Osteoblast (primary cell): Measurements from ENCODE around the gene TBC1D5. TPM values are rescaled to one million over a fixed set of nuclear protein-coding genes. Genes with fewer than 3 reads are reported as not detected.
A peak's percentile ranks its signal among the peaks of the same experiment; 100 is the strongest.

Source experiments
- DNase-seq: peaks from one replicate; pipeline ENCODE4 v3.0.0; 2011; ENCODE audit warnings: low spot score, mixed read lengths; ENCODE audit not compliant: insufficient read length; ENCODE audit errors: missing footprints
- H2AFZ ChIP-seq: 2 replicates; pipeline ENCODE4 v1.6.0; 2011; ENCODE audit warnings: mild to moderate bottlenecking, low read length
- H3K27ac ChIP-seq: 2 replicates; pipeline ENCODE4 v1.5.1; 2011; ENCODE audit warnings: mild to moderate bottlenecking, low read depth, low read length, moderate library complexity
- H3K27me3 ChIP-seq: 2 replicates; pipeline ENCODE4 v1.6.0; 2012; ENCODE audit warnings: mild to moderate bottlenecking, control low read depth, inconsistent platforms, low read length, moderate library complexity; ENCODE audit not compliant: insufficient read depth
- H3K36me3 ChIP-seq: 2 replicates; pipeline ENCODE4 v1.5.1; 2011; ENCODE audit warnings: mild to moderate bottlenecking, low read length, control low read depth, moderate library complexity; ENCODE audit not compliant: insufficient read depth
- H3K4me1 ChIP-seq: 2 replicates; pipeline ENCODE4 v1.5.1; 2011; ENCODE audit warnings: mild to moderate bottlenecking, low read length, control low read depth, moderate library complexity; ENCODE audit not compliant: insufficient read depth
- H3K4me2 ChIP-seq: 2 replicates; pipeline ENCODE4 v1.6.0; 2011; ENCODE audit warnings: mild to moderate bottlenecking, low read length; ENCODE audit not compliant: insufficient read depth
- H3K4me3 ChIP-seq: fragments of 200-600 bp; sonication (generic); 3 replicates; pipeline ENCODE4 v1.5.1; 2012; ENCODE audit warnings: mild to moderate bottlenecking, low read length, inconsistent platforms; ENCODE audit not compliant: insufficient read depth
- H3K79me2 ChIP-seq: 2 replicates; pipeline ENCODE4 v1.6.0; 2012; ENCODE audit warnings: mild to moderate bottlenecking, low read length, control low read depth, inconsistent platforms; ENCODE audit not compliant: insufficient read depth
- H3K9me3 ChIP-seq: 2 replicates; pipeline ENCODE4 v1.5.1; 2011; ENCODE audit warnings: low read depth, low read length, control low read depth
- H4K20me1 ChIP-seq: 2 replicates; pipeline ENCODE4 v1.6.0; 2012; ENCODE audit warnings: mild to moderate bottlenecking, low read length, control low read depth; ENCODE audit not compliant: insufficient read depth
- CTCF ChIP-seq: IDR thresholded peaks from 2 replicates; pipeline ENCODE4 v1.5.1; 2011; ENCODE audit warnings: mild to moderate bottlenecking, low read depth, low read length, moderate library complexity; ENCODE audit errors: extremely low read depth
- total RNA-seq: library from RNA; depleted of rRNA; stranded (reverse); fragments of >200 nt; gene quantifications from 2 replicates; pipeline ENCODE4 v1.2.3, GENCODE V29; 2012

The TBC1D5 gene
- total RNA-seq, 1 donor, result 117 TPM

DNA sequence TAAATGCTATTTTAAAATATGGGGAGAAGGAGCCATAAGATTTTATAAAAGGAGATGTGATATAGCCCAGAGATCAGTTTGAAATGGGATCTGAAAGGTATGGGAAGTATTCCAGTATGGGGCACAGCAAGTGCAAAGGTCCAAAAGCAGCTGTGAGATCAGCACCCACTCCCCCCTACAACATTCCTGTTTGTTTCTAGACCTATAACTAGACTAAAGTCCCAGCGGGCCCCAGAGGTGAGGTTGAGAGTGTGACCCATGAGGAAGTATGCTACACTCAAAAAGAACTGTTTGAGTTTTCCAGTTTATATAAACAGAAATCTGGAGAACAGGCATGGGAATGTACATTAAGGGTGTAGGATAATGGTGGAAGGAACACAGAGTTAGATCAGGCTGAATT lies 152.5 kb downstream of the TBC1D5 start:
- no peak for TF ChIP-seq CTCF
- no peaks in the 10 kb centered on the region for H3K36me3 ChIP-seq
- H2AFZ ChIP-seq, result no peak overlapping the region
- H3K4me2 ChIP-seq, result no peak overlapping the region
- no peak for DNase-seq
- no peaks in the 10 kb centered on the region for H3K27me3 ChIP-seq
- no peak overlapping the region for H3K4me3 ChIP-seq
- H3K9me3 ChIP-seq, result peaks cover 2% of the 10 kb centered on the region
- no peaks in the 10 kb centered on the region for H4K20me1 ChIP-seq
- peaks cover 5% of the 10 kb centered on the region for H3K4me1 ChIP-seq
- no peaks in the 10 kb centered on the region for H3K79me2 ChIP-seq
- H3K27ac ChIP-seq, result no peak overlapping the region

- no peaks in the 10 kb centered on the region for H3K36me3 ChIP-seq
- no peak overlapping the region for H3K27ac ChIP-seq
- H4K20me1 ChIP-seq, result no peaks in the 10 kb centered on the region
- no peak overlapping the region for H2AFZ ChIP-seq
- H3K4me2 ChIP-seq, result no peak overlapping the region
- H3K4me3 ChIP-seq, result no peak overlapping the region
- no peak for TF ChIP-seq CTCF
- H3K9me3 ChIP-seq, result peaks cover 2% of the 10 kb centered on the region
- peak; percentile 0 for DNase-seq
- H3K27me3 ChIP-seq, result no peaks in the 10 kb centered on the region
- peaks cover 5% of the 10 kb centered on the region for H3K4me1 ChIP-seq
- H3K79me2 ChIP-seq, result no peaks in the 10 kb centered on the region
These were observed 154.0 kb downstream of the TBC1D5 start for GRCh38 chr3:17588422-17588821.

DNA sequence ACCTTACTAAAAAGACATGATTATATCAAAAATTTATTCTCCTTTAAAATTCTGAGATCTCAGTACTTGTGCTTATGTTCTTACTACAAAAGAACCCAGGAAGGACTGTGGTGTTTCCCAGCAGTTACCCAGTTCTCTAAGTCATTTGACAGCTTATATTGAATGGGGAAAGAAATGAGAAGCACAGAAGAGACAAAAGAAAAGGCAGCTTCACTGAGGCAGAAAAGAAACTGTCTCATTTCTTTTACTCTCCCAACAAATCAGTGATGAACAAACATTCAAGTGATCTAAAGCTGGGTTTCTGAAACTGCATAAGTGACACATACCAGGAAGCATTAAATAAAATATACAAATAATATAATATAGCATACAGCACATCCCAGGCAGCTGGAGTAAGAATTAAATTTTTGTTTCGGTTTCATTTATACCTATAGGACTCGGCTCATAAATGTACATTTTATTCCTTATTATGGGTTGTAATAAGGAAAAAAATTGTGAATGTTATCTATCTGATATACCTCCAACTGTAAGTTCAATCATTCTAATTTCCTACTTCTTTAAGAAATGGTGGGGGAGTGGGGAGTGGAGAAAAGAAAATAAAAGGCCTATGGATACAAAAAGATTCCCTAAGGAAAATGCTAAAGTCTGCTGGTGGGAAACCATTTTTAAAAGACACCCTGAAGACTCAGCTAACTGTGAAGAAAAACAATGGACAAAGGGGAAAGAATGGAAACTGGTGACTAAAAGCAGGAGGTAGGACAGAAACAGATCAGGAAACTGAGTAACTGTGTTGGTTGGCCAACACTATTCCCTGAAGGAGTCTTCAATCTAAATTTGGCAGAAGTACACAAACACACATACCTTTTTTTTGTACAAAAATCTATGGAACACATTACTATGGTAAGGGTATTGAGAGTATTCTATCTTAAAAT lies 156.8 kb downstream of the TBC1D5 start:
- no peaks in the 10 kb centered on the region for H3K79me2 ChIP-seq
- peaks cover 1% of the 10 kb centered on the region for H3K9me3 ChIP-seq
- H3K4me3 ChIP-seq, result no peak overlapping the region
- no peak overlapping the region for H3K27ac ChIP-seq
- DNase-seq, result no peak
- TF ChIP-seq CTCF, result no peak
- H3K27me3 ChIP-seq, result no peaks in the 10 kb centered on the region
- no peaks in the 10 kb centered on the region for H3K36me3 ChIP-seq
- no peak overlapping the region for H2AFZ ChIP-seq
- peaks cover 5% of the 10 kb centered on the region for H3K4me1 ChIP-seq
- no peak overlapping the region for H3K4me2 ChIP-seq
- no peaks in the 10 kb centered on the region for H4K20me1 ChIP-seq

GRCh38 chr3:17584066-17584465 lies 158.4 kb downstream of the TBC1D5 start:
- no peak for TF ChIP-seq CTCF
- H3K4me2 ChIP-seq, result no peak overlapping the region
- no peak overlapping the region for H2AFZ ChIP-seq
- no peak overlapping the region for H3K27ac ChIP-seq
- H3K27me3 ChIP-seq, result no peaks in the 10 kb centered on the region
- H3K4me1 ChIP-seq, result peaks cover 11% of the 10 kb centered on the region
- H3K79me2 ChIP-seq, result no peaks in the 10 kb centered on the region
- H3K4me3 ChIP-seq, result no peak overlapping the region
- no peak for DNase-seq
- H3K36me3 ChIP-seq, result no peaks in the 10 kb centered on the region
- no peaks in the 10 kb centered on the region for H4K20me1 ChIP-seq
- no peaks in the 10 kb centered on the region for H3K9me3 ChIP-seq
